HG03571 (cell line): Measurements from ENCODE around the gene PRDM13.
"Not testable (repeated sequence)": the region's sequence is repeated elsewhere in the genome, so short reads cannot be mapped to it uniquely, and the experiment has no call there.

Source experiments
- ATAC-seq: cut with Tn5 transposase; IDR thresholded peaks from one replicate; pipeline ENCODE4 v1.9.1; 2021; ENCODE audit not compliant: unreplicated experiment

Gene PRDM13

GRCh38 chr6:99622044-99622443 is 15.4 kb downstream of the PRDM13 start:
- not testable (repeated sequence) for ATAC-seq

DNA sequence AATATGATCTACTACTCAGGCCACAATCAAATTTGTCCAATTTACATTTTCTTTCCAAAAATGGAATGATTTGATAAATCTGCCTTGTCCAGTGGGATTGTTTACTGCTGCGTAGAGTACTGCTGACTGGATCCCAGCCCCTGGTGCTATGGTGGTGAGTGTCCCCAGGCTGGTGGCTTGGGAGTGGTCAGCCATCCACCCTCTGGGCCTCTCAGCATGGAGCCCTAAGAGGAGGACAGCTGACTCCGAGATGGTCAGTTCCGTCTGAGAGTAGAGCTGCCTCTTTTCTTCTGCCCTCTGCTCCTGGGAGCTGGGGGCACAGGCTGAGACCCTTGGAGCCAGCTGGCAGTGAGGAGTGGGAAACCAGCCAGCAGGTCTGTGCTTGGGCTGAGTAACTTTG is 22.7 kb downstream of the PRDM13 start:
- no peak for ATAC-seq

- no peak for ATAC-seq
Measured at GRCh38 chr6:99637629-99638028, 31.0 kb downstream of the PRDM13 start.

- not testable (repeated sequence) for ATAC-seq
Measured at GRCh38 chr6:99638358-99638757, 31.7 kb downstream of the PRDM13 start.

DNA sequence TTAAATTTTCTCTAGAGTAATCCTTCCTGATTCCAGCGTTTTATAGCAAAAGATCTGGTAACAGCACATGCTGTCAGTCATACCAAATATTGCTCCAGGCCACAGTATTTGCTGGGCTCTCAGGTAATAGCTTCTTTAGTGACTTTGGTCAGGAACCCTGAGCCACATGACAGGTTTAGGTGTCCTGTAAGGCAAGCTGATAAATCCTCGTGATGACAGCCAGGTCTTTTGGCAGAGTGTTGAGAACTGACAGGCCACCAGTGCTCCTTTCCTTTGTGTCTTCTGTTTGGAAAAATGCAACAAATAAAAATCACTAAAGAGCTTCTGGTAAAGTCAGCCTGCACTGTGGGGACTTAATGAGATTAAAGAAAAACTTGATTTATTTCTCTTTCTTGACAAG is 34.6 kb downstream of the PRDM13 start:
- no peak for ATAC-seq

GRCh38 chr6:99645986-99646385 is 39.4 kb downstream of the PRDM13 start:
- no peak for ATAC-seq

GRCh38 chr6:99650091-99650571 is 43.5 kb downstream of the PRDM13 start:
- ATAC-seq: not testable (repeated sequence)

DNA sequence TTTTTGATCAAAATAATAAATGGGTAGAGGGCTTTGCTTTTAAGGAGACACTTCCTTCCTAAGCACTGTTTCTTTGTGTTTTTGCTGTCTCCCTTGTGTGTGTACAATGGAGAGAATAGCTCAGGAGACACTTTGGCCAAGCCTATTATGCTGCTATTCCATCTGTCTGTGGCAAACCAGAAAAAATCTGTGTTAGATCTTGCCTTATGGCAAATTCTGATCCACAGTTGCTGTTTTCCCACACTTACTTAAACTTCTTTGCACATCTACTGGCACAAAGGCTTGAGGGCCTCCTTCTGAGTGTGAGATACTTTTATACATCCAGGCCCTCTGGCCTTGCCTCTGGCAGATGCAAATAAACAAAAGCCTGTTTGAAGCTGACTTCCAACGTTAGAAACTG is 53.6 kb downstream of the PRDM13 start:
- no peak for ATAC-seq

- no peak for ATAC-seq
Measured at GRCh38 chr6:99661870-99662269, 55.2 kb downstream of the PRDM13 start.

DNA sequence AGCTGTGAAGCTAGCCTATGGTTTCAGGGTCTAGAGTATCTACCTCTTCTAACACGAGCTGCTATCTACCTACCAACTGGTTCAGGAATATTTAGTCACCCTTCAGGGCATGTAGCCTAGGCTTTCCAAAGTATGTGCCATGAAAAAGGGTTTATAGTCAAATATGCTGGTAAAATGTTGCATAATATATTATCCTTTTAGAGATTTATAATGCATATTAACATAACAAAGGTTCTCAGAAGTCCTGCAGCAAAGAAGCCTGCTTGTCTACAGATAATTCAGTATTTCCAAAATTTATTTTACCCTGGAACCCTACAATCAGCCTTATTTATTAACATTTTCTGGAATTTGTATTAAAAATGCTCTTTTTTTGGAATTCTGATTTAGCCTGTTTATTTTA is 56.0 kb downstream of the PRDM13 start:
- ATAC-seq: no peak
